ENCODE data around the gene TTLL3.
"Not testable (repeated sequence)": the region's sequence is repeated elsewhere in the genome, so short reads cannot be mapped to it uniquely, and the experiment has no call there.

Gene TTLL3

DNA sequence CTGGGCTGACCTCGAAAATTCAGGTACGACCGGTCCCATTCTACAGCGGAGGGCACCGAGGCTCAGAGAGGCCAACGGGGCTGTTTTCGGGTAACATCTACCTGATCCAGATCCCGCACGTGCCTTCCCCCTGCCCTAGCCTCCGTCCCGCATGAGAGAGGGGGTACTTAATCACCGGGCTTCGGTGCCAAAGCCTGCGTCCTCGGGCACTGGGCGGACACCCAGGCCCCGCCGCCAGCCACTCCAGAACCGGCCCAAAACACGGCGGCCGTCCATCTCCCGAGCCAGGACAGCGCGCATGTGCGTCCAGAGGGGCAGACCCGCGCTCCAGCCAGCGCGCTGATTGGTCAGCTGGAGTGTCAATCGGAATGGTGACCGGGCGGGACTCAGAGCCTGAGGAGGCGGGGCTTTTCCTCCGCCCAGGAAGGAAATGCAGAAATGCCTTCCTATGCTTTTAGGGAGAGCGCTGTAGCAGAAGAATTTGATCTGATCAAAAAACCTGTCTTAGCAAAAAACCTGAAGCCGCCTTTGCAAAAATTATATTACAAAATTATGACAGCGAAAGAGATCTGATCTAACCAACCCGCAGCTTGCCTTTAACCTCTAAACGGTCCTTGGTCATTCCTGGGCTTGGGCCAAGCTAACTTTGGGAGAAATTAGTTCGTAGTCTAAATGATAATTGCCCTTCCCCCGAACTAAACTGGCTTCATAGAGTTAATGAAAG, 33.8 kb downstream of the TTLL3 start, which contains the start of gene RPUSD3:
TSS of gene RPUSD3 (minus strand) at position 294 of the 724 bp plus-strand sequence. CDS start at position 276, 18 bp downstream.
- peak; percentile 89 for DNase-seq (ENCODE audit: low spot score)

DNA sequence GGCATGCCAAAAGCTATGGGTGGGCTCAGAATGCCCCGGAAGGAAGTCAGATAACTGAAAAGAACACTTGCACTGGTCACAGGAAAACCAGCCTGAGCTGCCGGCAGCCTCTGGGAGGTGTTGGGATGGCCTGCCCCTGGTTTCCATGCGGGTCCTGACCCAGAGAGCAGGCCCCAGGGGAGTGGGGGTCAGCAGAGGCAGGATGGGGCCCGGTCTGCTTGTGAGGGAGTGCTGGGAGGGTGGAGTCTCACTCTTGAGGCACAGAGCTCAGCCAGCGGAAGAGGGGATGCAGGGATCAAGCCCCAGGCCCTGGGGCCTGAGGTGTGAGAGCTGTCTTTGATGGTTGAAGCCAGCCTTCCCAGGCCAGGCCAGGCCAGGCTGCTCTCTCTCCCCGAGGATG, 36.2 kb downstream of the TTLL3 start:
- no peak for DNase-seq (ENCODE audit: low spot score)

DNA sequence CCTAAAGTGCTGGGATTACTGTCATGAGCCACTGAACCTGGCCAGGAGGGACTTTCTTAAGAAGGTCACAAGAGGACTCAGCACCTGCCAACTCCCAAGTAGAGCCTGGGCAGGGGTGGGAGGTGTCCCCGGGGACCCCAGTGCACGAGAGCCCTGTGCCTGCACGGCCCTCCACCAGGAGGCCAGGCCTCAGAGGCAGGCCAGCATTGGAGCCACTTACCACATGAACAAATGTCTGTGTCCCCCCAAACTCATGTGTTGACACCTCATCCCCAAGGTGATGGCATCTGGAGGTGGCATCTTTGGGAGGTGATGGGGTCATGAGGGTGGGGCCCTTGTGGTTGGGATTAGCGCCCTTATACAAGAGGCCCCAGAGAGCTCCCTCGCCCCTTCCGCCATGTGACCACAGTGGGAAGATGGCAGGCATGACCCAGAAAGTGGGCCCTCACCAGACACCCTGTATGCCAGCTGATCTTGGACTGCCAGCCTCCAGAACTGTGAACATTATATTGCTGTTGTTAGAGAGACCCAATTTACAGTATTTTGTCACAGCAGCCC, 36.9 kb downstream of the TTLL3 start:
- no peak for DNase-seq (ENCODE audit: low spot score)

DNA sequence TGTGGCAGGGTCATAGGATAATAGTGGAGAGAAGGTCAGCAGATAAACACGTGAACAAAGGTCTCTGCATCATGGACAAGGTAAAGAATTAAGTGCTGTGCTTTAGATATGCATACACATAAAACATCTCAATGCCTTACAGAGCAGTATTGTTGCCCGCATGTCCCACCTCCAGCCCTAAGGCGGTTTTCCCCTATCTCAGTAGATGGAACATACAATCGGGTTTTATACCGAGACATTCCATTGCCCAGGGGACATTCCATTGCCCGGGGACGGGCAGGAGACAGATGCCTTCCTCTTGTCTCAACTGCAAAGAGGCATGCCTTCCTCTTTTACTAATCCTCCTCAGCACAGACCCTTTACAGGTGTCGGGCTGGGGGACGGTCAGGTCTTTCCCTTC, 37.8 kb downstream of the TTLL3 start:
- DNase-seq (ENCODE audit: low spot score), result not testable (repeated sequence)

DNA sequence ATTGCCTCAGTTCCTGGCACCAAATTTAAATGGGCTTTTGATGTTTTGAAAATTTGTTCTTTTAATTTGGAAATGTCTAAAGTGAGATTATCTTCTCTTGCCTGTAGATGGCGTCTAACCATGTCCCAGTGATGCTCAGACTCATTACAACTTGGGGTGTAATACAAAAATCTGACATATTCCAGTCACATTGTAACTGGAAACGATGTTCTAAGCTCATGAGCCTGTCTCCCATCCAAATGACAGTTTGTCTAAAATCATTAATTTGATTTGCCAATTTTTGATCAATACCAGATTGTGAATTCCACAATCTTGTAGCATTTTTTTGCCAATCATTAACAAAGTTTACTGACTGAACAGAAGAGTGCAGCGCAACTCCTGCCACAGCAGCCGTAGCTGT, 38.8 kb downstream of the TTLL3 start:
- not testable (repeated sequence) for DNase-seq (ENCODE audit: low spot score)

DNA sequence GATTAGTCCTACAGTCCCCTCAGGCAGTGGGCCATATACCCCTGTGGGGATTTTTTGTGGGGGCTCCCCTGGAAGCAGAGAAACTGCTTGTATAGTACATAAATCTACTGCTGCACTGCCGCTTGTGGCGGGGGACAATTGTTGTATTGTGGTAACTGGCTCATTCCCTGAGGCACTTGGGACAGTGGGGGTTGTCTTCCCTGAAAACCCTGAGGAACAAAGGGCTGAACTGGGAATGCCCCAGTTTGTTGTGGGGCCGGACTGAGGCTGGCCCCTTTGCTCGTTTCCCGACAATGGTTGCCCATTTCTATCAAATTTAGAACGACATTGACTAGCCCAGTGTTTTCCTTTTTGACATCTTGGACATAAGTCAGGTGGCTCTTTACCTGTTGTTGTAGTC, 41.3 kb downstream of the TTLL3 start:
- not testable (repeated sequence) for DNase-seq (ENCODE audit: low spot score)

DNA sequence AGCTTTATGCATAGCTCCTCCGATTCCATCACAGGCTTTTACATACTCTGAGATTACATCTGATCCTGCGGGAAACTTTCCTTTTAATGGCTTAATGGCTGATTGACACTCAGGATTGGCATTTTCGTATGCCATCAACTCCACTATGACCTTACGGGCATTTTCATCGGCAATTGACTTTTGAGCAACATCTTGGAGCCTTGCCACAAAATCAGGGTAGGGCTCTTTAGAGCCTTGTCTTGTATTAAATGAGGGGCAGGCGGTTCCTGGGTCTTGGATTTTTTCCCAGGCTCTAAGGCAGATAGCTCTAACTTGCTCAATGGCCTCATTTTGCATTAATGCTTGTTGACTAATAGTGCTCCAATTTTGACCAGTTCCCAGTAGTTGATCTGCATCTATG, 41.9 kb downstream of the TTLL3 start:
- not testable (repeated sequence) for DNase-seq (ENCODE audit: low spot score)

DNA sequence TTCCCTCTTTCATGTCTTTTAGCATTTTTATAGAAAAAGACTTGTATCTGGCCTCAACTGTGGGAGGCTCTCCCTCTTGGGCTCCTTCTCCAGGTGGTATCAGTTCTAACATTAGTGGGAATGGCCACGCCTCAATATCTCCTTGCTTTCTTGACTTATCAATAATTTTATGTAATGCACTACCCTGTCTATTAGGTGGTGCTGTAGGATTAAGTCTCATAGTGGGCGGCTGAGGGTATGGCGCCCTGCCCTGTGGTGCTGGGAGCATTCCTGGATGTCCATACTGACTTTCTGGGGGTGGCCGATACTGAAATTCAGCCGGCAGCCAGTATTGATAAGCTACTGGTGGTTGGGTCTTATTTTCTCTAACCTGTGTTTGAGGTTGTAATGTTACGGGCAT, 42.5 kb downstream of the TTLL3 start:
- no peak for DNase-seq (ENCODE audit: low spot score)

DNA sequence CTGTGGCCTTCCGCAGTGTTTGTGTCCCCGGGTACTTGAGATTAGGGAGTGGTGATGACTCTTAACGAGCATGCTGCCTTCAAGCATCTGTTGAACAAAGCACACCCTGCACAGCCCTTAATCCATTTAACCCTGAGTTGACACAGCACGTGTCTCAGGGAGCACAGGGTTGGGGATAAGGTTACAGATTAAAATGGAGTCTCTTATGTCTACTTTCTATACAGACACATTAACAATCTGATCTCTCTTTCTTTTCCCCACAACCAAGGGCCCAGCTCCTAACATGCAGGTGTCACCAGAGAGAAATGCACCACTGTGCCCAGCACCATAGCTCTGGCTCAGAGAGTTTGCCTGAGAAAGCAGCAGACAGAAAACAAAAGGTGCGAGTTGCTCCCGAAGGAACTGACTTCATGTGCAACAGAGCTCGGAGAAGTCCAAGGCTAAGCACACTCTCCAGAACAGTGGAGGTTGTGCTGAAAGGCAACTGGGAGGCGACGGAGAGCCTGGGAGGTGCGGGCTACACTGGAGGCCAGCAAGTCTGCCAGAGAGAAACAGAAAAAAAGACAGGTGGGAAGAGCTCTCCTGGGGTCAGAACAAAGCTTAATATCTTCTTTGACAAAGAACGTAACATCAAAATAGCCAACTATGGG, 44.4 kb downstream of the TTLL3 start:
- DNase-seq (ENCODE audit: low spot score), result not testable (repeated sequence)

DNA sequence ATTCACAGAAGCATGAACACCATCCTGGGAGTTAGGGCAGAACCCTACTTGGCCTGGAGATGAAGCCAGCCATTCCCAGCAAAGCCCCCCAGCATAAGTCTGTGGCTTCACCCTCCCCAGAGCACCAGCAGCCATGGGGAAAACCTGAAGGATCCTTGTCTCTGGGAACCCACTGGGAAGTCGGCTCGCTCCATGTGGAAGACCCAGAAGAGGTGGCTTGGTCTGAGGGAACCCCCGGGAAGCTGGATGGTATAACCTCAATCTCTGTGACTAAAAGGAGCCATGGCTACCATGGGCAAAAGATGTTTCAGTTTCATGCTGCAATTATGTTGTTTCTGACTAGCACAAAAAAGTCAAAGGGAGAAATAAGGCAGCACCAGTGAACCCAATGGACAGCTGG, 45.5 kb downstream of the TTLL3 start:
- DNase-seq (ENCODE audit: low spot score), result no peak

DNA sequence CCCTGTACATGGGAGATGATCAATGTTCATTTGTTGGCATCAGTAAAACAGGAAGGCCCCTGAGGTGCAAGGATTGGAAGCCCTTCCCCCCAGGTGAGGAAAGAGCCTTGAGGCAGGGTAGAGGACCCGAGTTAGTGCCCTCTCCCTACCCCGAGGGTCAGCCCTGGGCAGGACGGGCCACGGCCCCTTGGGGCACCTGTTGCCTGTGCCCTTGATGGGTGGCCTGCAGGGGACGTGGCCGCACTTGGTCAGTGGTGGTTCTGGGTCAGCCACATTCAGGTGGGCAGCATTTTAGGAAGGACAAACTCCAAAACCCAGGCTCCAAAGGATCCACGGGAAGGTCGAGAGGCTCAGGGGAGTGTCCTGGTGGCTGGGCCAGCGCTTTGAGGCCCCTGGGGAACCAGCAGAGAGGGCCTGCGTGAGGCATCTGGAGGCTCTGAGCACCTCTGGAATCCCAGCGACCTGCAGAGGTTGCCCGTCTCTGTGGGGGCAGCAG, 49.5 kb downstream of the TTLL3 start:
- DNase-seq (ENCODE audit: low spot score), result no peak

DNA sequence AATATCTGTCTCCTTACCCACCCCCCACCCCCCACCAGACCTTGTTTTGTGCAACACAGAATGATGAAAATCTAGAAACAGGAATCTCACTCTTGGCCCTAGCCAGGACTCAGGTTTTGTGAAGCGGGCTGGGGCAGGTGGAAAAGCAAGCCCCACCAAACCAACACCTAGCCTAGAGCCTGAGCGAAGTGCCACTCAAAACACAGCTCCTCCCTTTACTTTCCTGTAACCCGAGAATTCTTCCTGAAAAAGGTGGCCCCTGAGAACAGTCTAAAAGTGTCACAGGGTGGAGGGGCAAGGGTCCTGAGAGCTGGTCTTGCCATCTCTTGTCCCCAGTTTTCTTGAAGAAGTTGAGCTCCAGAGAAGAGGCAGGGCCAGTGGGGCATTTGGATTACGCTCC, 51.1 kb downstream of the TTLL3 start:
- DNase-seq (ENCODE audit: low spot score), result no peak

DNA sequence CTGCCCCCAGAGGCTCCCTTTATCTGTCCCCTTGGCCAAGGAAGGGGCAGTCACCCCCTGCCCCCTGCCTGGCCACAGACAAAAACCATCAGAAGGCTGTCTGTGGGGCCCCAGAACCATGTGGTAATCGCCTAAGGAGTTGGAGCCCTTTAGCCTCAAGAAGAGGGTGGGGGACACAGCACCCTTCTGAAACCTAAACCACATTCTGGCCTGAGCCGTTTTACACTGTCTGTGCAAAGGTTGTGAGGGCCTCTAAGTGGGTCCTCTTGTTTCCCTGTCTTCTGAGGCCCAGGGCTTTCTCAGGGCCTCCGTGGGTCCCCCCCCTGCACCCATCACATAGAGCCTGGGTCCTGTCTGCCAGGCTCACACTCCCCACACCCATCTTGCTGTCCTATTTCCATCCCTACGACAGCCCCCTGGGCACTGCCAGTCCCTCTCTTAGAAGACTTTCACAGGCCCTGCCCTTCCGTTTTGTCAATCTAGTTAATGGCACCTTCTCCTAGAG, 51.6 kb downstream of the TTLL3 start:
- DNase-seq (ENCODE audit: low spot score), result no peak

DNA sequence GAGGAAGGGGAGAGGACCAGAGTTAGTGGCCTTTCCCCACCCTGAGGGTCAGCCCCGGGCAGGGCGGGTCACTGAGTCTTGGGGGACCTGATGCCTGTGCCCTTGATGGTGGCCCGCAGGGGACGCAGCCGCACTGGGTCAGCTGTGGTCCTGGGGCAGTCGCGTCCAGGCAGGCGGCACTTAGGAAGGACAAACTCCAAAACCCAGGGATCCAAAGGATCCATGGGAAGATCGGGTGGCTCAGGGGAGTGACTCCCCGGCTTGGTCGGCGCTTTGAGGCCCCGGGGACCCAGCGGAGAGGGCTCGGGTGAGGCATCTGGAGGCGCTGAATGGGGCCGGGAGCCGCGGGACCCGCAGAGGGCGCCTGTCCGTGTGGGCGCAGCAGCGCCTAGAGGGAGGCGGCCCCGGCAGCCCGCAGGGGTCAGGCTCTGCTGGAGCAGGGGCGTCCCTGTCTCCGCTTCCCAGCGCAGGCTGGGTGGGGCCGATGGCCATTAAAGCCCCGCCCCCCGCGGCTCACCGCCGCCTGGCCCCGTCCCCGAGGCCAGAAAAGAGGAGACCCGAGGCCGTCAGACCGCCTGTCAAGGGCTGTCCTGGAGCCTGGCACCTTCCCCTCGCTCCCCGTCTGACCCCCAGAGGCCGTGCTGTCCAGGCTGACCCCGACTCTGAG, 52.5 kb downstream of the TTLL3 start:
- peak; percentile 34 for DNase-seq (ENCODE audit: low spot score)

DNA sequence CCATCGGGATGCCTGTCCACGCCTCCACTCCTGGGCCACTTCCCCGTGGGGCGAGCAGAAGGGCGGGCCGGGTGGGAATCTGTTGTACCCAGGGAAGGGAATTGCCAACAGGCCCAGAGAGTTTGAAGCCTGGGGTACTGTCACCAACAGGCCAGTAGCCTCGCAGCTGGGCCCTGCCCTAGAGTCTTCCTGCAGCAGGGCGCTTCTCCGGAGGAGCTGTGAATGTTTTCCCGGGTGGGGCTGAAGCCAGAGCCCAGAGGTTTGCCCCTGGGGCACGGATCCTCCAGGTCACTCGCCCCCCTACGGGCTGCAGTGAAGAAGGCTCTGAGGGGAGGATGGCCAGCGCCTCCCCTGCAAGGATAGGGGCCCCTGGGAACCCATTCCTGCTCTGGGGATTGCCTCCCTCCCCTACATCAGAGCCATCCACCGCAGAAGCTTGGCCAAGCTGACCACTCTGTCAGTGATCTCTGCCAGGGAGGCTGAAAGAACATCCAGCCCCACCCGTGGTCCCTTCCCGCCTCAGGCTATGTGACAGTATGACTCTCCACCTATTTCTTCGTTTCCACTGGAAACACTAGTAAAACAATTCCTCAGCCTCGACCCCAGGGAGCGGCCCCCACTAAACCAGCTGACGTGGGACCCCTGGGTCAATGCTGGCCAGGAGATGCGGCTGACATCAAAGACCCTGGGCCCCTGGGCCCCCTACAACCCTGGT, 53.2 kb downstream of the TTLL3 start:
- DNase-seq (ENCODE audit: low spot score), result no peak

DNA sequence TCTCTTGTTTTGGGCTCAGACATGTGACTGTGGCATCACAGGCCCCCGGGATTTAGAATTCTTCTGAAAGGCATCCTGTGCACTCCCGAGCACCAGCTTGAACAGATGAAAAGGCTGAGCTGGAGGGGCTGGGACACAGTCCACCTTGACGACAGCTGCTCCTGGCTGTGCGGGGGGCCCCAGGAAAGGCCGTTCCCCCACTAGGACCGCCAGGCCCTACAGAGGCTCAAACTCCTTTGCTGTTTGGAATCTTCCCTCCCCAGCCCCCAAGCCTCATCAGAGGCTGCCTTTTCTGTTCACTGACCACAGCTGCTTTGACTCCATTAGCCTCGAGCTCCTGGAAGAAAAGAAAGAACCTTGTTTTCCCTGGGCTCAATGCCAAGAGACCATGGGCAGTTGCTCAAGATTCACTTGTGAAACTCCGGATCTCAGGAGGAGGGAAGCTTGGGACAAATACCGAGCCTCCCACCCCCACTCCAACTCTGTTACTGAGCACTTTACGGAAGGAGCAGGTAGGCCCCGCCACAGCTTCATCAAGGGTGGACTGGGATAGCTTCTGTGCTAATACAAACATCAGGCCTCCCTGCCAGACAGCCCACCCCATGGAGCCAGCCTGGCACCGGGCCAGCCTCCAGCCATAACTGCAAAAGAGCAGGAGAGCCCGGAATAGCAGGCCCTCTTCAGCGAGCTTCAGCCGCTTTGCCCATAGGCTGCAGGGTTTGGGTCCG, 54.3 kb downstream of the TTLL3 start:
- DNase-seq (ENCODE audit: low spot score), result no peak

DNA sequence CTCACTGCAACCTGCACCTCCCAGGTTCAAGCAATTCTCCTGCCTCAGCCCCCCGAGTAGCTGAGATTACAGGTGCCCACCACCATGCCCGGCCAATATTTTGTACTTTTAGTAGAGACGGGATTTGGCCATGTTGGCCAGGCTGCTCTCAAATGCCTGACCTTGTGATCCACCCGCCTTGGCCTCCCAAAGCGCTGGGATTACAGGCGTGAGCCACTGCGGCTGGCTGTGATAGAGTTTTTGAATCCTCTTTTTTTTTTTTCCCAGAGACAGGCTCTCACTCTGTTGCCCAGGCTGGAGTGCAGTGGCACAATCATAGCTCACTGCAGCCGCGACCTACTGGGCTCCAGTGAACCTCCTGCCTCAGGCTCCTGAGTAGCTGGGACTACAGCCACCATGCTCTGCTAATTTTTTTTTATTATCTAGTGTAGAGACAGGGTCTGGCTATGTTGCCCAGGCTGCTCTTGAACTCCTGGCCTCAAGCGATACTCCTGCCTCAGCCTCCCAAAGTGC, 55.1 kb downstream of the TTLL3 start:
- DNase-seq (ENCODE audit: low spot score), result not testable (repeated sequence)

DNA sequence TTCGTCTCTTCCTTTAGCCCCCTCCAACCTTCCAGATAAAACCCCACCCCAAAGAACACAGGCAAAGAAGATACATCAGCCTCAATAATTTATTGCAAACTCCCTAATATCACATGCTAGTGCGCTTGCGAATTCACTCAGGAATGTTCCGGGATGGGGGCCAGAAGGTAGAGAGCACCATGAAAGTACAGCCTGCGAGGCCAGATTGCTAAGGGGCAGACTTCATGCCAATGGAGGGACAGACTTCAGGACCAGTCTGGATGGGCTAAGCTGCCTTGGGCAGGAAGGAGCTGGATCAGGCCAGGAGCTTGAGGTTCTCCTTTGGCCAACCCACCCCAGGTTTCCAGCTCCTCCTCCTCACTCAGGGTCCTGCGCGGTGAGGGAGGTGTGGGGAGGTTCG, 56.6 kb downstream of the TTLL3 start:
- DNase-seq (ENCODE audit: low spot score), result no peak

DNA sequence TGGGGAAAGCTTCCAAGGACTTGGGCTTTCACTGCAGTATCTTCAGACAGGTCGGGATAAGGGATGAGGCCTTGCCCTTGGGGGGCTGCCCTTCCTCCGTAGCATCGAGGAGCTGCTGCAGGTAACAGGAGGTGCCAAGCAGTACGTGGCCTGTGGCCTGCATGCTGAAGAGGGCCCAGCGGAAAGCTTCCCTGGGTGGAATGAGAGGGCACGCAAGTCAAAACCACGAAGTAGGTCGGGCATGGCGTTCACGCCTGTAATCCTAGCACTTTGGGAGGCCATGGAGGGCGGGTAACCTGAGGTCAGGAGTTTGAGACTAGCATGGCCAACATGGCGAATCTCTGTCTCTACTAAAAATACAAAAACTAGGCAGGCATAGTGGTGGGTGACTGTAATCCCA, 57.0 kb downstream of the TTLL3 start:
- DNase-seq (ENCODE audit: low spot score), result no peak

DNA sequence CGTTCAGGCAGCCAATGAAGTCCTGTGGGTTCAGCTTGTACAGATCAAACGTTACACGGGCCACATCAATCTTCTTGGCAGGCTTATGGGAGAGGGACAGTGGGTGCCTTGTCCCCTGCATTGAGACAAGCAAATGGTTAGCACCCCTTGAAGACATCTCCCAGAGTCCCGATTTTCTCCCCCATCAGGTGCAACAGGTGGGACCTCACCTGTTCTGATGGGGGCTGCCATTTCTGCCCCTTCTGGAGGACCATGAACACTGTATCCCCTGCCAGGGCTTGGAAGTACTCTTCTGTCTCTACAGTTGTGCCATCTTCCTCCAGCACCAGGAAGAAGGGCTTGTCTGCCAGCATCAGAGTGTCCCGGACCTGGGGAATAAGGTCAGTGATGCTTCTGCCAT, 59.9 kb downstream of the TTLL3 start:
- DNase-seq (ENCODE audit: low spot score), result no peak

DNA sequence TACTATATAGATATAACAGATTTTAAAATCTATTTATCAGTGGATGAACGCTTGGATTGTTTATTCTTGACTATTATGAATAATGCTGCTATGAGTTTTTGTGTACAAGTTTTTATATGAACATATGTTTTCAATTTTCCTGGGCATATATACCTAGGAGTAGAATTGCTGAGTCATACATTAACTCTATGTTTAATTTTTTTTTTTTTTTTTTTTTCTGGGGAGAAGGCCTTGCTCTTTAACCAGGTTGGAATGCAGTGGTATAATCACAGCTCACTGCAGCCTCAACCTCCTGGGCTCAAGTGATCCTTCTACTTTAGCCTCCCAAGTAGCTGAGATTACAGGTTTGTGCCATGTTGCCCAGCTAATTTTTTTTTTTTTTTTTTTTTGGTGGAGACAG, 60.9 kb downstream of the TTLL3 start:
- DNase-seq (ENCODE audit: low spot score), result no peak

All from kidney capillary endothelial cell (primary cell).